Sigmoid colon (tissue), 4 donors: ENCODE measurements around the gene JAG2.

Experiments
- CTCF ChIP-seq, 4 experiments: fragments of 450-650 bp in 3 of 4; fragments of 200-600 bp in 1 of 4; IDR thresholded peaks; one replicate each; pipeline ENCODE4 v1.5.1; 2016 to 2019; ENCODE audit warnings: antibody characterized with exemption in 4 of 4, mild to moderate bottlenecking in 3 of 4, moderate library complexity in 2 of 4
- POLR2A ChIP-seq, 2 donors: fragments of 450-650 bp; IDR thresholded peaks; one replicate each; pipeline ENCODE4 v1.6.1; 2016; ENCODE audit warnings: antibody characterized with exemption in 2 of 2, mild to moderate bottlenecking in 2 of 2, moderate library complexity in 2 of 2
- POLR2AphosphoS5 ChIP-seq, 4 donors: sonication (generic); formaldehyde crosslinking; IDR thresholded peaks; one replicate each; pipeline ENCODE4 v1.6.1; 2017; ENCODE audit warnings: antibody characterized with exemption in 4 of 4

GRCh38 chr14:105143451-105144025, 25.0 kb downstream of the JAG2 start:
- no peak for TF ChIP-seq CTCF (IDR thresholded peaks at IDR 0.05)
- TF ChIP-seq POLR2AphosphoS5 (IDR thresholded peaks at IDR 0.05), result no peak
- no peak for TF ChIP-seq POLR2A (IDR thresholded peaks at IDR 0.05)
